ENCODE data around the gene SLC35E4. TPM values are rescaled to one million over a fixed set of nuclear protein-coding genes. Genes with fewer than 3 reads are reported as not detected.

SLC35E4 gene
- total RNA-seq, 1 experiment from 2014 or later, result 5.3 TPM

DNA sequence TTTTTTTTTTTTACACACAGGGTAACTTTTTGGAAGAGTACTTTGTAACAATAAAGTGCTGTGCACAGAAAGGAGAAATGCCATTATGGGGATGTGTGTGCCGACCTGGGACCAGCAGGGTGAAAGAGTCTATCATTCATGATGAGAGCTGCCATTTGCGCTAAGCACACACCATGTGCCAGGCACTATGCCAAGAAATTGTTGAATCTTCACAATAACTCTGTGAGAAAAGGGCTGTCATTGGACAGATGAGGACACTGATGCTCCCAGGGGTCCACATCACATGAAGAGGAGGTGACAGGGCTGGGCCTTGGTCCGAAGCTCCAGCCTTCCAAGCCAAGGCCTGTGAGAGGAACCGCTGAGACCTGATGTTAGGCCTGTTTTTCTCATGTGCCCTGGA, 26.5 kb downstream of the SLC35E4 start:
- Mint-ChIP-seq H3K36me3 (no peaks in the 10 kb centered on the region), H3K27ac (no peak overlapping the region), H3K4me1 (peaks cover 9% of the 10 kb centered on the region), H3K9me3 (0 out of 2 replicates have a peak, but pooled peaks cover 7% of the 10 kb centered on the region), H3K27me3 (ENCODE audit: low read depth) (peaks cover 11% of the 10 kb centered on the region), H3K4me3 (no peak overlapping the region)
- no peak for DNase-seq (ENCODE audit: low spot score)
- no peak for ATAC-seq
- ChIA-PET CTCF (interaction anchor here (0.6 to 1.5 kb wide), 3 partner anchors 12 to 60 kb away, joined by 4 read pairs; no protein-coding TSS in a partner anchor), POLR2A (interaction anchor here (0.6 kb wide), 1 partner anchor 33 kb away, joined by 3 read pairs; no protein-coding TSS in a partner anchor)
- TF ChIP-seq ZNF232 (CRISPR knock-in tag; IDR thresholded peaks at IDR 0.05), result no peak
- no peak for TF ChIP-seq ZNF671 (CRISPR knock-in tag; IDR thresholded peaks at IDR 0.05)
- TF ChIP-seq NR3C1 (CRISPR knock-in tag; conservative IDR thresholded peaks at IDR 0.05; ENCODE audit: low read depth), result no peak
- TF ChIP-seq JUN (CRISPR knock-in tag; IDR thresholded peaks at IDR 0.05), result no peak
- no peak for TF ChIP-seq NFYB (CRISPR knock-in tag; conservative IDR thresholded peaks at IDR 0.05; ENCODE audit: low read depth)
- TF ChIP-seq ATF6 (CRISPR knock-in tag; IDR thresholded peaks at IDR 0.05), result no peak
- TF ChIP-seq CREB1 (CRISPR knock-in tag; IDR thresholded peaks at IDR 0.05), result no peak
- TF ChIP-seq, protein P1, sequence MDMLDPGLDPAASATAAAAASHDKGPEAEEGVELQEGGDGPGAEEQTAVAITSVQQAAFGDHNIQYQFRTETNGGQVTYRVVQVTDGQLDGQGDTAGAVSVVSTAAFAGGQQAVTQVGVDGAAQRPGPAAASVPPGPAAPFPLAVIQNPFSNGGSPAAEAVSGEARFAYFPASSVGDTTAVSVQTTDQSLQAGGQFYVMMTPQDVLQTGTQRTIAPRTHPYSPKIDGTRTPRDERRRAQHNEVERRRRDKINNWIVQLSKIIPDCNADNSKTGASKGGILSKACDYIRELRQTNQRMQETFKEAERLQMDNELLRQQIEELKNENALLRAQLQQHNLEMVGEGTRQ (CRISPR knock-in tag; IDR thresholded peaks at IDR 0.05), result no peak
- TF ChIP-seq FOXJ3 (CRISPR knock-in tag; IDR thresholded peaks at IDR 0.05; ENCODE audit: borderline replicate concordance), result no peak
- no peak for TF ChIP-seq SMAD3 (CRISPR knock-in tag; IDR thresholded peaks at IDR 0.05; ENCODE audit: borderline replicate concordance)
- TF ChIP-seq SP1 (CRISPR knock-in tag; conservative IDR thresholded peaks at IDR 0.05), result no peak
- no peak for TF ChIP-seq ATF2 (CRISPR knock-in tag; IDR thresholded peaks at IDR 0.05; ENCODE audit: borderline replicate concordance, low read depth)
- TF ChIP-seq, protein P2, sequence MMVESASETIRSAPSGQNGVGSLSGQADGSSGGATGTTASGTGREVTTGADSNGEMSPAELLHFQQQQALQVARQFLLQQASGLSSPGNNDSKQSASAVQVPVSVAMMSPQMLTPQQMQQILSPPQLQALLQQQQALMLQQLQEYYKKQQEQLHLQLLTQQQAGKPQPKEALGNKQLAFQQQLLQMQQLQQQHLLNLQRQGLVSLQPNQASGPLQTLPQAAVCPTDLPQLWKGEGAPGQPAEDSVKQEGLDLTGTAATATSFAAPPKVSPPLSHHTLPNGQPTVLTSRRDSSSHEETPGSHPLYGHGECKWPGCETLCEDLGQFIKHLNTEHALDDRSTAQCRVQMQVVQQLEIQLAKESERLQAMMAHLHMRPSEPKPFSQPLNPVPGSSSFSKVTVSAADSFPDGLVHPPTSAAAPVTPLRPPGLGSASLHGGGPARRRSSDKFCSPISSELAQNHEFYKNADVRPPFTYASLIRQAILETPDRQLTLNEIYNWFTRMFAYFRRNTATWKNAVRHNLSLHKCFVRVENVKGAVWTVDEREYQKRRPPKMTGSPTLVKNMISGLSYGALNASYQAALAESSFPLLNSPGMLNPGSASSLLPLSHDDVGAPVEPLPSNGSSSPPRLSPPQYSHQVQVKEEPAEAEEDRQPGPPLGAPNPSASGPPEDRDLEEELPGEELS (CRISPR knock-in tag; IDR thresholded peaks at IDR 0.05), result no peak
- TF ChIP-seq TEAD1 (CRISPR knock-in tag; IDR thresholded peaks at IDR 0.05), result no peak
- TF ChIP-seq RORB (CRISPR knock-in tag; IDR thresholded peaks at IDR 0.05), result no peak
- TF ChIP-seq, protein P3, sequence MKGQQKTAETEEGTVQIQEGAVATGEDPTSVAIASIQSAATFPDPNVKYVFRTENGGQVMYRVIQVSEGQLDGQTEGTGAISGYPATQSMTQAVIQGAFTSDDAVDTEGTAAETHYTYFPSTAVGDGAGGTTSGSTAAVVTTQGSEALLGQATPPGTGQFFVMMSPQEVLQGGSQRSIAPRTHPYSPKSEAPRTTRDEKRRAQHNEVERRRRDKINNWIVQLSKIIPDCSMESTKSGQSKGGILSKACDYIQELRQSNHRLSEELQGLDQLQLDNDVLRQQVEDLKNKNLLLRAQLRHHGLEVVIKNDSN (CRISPR knock-in tag; IDR thresholded peaks at IDR 0.05), result no peak
- TF ChIP-seq ATF1 (CRISPR knock-in tag; IDR thresholded peaks at IDR 0.05), result no peak

DNA sequence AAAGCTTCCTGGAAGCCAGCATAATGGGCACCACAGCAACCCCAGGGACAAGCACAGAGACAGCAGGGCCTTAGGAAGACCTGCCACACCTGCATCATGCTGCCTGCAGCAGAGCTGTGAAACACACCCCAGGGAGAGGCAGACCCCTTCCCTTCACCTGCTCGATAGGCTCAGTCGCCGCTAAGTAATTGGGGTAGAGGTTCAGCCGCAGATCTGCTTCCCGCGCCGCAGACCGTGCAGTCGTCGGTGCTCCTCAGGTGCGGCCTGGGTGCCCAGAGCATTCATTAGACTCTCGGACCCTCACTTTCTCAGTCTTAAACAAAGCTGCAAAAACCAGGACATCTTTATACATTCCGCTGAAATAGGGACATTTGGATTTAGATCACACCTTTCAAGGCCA, 29.2 kb downstream of the SLC35E4 start:
- Mint-ChIP-seq H3K27ac (no peak overlapping the region), H3K4me3 (no peak overlapping the region), H3K36me3 (no peaks in the 10 kb centered on the region), H3K4me1 (peaks cover 12% of the 10 kb centered on the region), H3K27me3 (ENCODE audit: low read depth) (peaks cover 27% of the 10 kb centered on the region), H3K9me3 (0 out of 2 replicates have a peak, but pooled peaks cover 7% of the 10 kb centered on the region)
- DNase-seq (ENCODE audit: low spot score) (no peak), ATAC-seq (no peak)
- POLR2A ChIA-PET, result no interaction called here
- CTCF ChIA-PET, result interaction anchor here (1.2 kb wide), 1 partner anchor 30 kb away, joined by 4 read pairs; no protein-coding TSS in a partner anchor
- TF ChIP-seq FOXJ3 (CRISPR knock-in tag; IDR thresholded peaks at IDR 0.05; ENCODE audit: borderline replicate concordance) (no peak), TP53 (CRISPR knock-in tag; IDR thresholded peaks at IDR 0.05) (no peak), ZNF416 (CRISPR knock-in tag; IDR thresholded peaks at IDR 0.05) (no peak), SMAD3 (CRISPR knock-in tag; IDR thresholded peaks at IDR 0.05; ENCODE audit: borderline replicate concordance) (no peak), ZNF219 (CRISPR knock-in tag; IDR thresholded peaks at IDR 0.05; ENCODE audit: borderline replicate concordance) (no peak), ZBTB43 (CRISPR knock-in tag; IDR thresholded peaks at IDR 0.05) (no peak), NR3C1 (CRISPR knock-in tag; conservative IDR thresholded peaks at IDR 0.05; ENCODE audit: low read depth) (no peak), GRHL2 (CRISPR knock-in tag; IDR thresholded peaks at IDR 0.05; ENCODE audit: insufficient replicate concordance, severe bottlenecking) (no peak), TEAD4 (CRISPR knock-in tag; IDR thresholded peaks at IDR 0.05) (no peak), NFATC4 (CRISPR knock-in tag; IDR thresholded peaks at IDR 0.05) (no peak)
- TF ChIP-seq, protein P2 (CRISPR knock-in tag; IDR thresholded peaks at IDR 0.05), result no peak
- TF ChIP-seq, protein P1 (CRISPR knock-in tag; IDR thresholded peaks at IDR 0.05), result no peak

Data from WTC11 (cell line).